ENCODE results near the gene FAM221B.

- TF ChIP-seq CTCF (IDR thresholded peaks at IDR 0.05; ENCODE audit: borderline replicate concordance, extremely low read depth, low read length, poor library complexity, severe bottlenecking) (no peak), EZH2 (IDR thresholded peaks at IDR 0.05; ENCODE audit: borderline replicate concordance, low read depth, low read length, severe bottlenecking) (no peak)
Measured at GRCh38 chr9:35797311-35798109, 31.0 kb downstream of the FAM221B start.
